Stimulated activated CD8-positive, alpha-beta memory T cell treated with anti-CD3 and anti-CD28 coated beads, Interleukin-12 subunit alpha, Interleukin-12 subunit beta, amount 100 ng/mL, for 1 hour (primary cell): ENCODE results near the gene SAG.
"Not testable (repeated sequence)": the region's sequence is repeated elsewhere in the genome, so short reads cannot be mapped to it uniquely, and the experiment has no call there.

Experiments used
- DNase-seq: peaks from one replicate; pipeline ENCODE4 v3.0.0-alpha.2; 2020; ENCODE audit warnings: low read depth

Gene SAG

DNA sequence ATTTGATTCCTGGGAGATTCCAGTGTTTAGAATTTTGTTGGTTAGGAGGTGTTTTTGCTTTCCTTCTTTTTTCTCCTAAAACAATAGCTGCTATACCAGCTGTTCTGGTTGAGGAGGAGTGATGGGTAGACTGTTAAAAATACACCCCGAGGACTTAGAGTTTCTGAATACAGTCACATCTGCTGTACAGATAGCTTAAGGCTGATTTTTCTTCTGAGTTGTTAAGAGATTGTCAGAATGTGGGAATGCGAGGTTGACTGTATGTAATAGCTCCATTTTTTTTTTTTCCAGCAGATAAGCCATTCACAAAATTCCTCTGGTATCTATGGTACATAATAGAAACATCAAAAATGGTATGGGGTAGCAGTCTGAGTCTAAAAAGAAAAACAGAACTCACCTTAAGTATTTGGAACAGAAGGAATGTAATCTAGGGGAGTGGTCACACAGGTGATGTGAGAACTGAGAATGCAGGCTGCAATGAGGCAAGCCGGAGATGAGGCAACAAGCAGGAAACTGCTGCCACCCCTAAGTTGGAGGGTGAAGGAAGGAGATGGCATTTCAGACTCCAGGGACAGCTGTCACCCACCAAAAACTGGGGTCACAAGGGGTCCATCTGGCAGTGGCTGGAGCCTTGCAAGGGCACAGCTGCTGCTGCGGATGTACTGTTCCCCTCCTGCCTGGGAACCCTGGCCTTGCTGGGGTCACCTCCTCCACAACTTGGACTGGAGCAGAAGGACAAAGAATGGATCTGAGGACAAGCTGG, 49.1 kb downstream of the SAG start:
- DNase-seq: no peak

DNA sequence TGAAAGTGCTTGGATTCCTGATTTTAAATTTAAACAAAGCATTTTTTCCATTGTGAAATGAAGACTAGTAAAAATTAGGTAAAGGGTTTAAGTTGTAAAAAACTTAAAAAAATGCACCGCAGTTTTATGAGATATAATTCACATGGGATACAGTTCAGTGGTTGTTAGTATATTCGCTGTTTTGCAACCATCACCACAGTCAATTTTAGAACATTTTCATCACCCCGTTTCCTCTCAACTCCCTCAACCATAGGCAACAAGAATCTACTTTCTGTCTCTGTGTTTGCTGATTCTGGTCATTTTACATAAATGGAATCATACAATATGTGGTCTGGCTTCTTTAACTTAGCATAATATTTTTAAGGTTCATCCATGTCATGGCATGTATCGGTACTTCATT, 50.7 kb downstream of the SAG start:
- DNase-seq: no peak

DNA sequence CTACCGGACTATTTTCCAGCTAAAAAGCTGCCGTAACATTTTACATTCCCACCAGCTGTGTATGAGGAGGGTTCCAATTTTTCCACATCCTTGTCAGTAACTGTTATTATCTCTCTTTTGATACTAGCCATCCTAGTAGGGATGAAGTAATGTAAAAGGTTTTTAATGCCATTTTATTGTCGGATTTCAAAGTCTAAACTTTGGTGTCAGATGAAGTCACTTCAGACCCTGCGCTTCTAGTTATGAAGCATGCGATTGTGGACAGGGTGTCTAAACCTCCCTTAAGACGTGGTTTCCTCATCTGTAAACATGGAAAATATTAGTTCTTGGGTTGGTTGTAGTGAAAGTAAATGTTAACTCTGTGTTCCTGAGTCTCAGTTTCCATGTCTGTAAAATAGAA, 51.3 kb downstream of the SAG start:
- no peak for DNase-seq

DNA sequence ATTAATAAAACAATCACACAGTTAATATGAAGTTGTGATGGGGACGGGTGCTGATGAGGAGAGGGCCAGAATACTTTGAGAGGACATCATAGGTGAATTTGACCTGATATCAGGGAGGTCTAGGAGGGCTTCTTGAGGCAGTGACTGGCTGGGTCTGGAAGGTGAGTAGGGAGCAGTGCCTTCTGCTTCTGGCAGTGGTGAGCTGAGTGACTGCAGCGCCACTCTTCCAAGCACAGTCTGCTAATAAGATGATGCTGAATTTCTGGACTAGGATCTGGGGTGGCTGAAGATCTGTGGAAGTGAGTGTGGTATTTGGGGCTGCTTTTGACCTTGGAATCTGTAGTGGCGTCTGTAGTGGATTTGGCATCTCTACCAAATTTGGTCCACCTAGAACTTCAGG, 52.2 kb downstream of the SAG start:
- DNase-seq: no peak

DNA sequence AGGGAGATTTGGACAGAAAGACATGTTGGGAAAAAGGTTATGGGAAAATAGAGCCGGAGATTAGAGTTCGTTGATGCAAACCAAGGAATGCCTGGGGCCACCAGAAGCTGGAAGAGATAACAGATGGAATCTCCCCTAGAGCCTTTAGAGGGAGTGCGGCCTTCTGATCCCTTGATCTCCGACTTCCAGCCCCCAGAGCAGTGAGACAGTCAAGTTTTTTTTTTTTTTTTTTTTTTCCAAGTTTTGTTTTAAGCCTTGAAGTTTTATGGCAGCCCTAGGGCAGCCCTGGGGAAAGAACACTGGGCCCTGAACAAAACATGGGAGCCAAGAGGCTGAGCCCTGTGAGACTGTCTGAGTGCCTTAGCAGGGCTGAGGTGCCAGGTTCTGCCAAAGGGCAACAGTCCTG, 53.2 kb downstream of the SAG start:
- no peak for DNase-seq

DNA sequence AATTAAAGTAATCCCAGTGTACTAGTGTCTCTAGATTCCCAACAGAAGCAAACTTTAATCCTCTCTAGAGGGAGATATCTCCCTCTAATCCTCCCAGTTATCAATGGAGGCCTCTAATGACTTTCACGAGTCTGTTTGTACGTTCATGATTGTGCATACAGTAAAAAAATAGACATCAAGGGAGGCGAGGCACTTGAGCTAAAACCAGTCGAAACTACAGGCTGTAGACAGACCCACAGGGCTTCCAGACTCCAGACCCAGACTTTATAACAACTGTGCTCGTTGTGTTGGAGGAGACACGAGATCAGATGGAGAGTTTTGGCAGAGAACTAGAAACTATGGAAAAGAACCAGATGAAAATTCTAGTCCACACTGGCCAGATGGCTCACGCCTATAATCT, 53.7 kb downstream of the SAG start:
- DNase-seq: no peak

DNA sequence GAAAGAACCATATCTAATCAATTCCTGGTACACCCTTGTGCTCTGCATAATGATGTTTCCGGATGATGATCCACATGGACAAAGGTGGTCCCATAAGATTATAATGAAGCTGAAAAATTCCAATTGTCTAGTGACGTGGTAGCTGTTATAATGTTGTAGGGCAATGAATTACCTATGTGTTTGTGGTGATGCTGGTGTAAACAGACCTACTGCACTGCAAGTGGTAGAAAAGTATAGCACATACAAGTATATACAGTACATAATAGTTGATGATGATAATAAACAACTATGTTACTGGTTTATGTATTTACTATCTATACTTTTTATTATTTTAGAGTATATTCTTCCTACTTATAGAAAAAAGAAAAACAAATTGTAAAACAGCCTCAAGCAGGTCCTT, 55.1 kb downstream of the SAG start:
- DNase-seq: no peak

DNA sequence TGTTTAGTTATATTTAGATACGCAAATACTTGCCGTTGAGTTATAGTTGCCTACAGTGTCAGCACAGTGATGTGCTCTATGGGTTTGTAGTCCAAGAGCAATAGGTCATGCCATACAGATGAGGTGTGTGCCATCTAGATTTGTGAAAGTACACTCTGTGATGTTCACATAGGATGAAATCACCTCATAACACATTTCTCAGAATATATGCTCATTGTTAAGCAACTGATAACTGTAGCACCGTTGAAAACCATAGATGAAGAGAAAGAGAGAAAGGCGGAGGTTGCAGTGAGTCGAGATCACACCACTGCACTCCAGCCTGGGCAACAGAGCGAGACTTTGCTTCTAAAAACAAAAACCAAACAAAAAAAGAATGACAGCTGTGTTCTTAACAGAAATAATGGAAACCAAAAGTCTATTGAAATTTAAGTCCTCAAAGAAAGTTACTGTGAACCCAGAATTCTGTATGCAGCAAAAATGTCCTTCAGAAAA, 56.2 kb downstream of the SAG start:
- no peak for DNase-seq

DNA sequence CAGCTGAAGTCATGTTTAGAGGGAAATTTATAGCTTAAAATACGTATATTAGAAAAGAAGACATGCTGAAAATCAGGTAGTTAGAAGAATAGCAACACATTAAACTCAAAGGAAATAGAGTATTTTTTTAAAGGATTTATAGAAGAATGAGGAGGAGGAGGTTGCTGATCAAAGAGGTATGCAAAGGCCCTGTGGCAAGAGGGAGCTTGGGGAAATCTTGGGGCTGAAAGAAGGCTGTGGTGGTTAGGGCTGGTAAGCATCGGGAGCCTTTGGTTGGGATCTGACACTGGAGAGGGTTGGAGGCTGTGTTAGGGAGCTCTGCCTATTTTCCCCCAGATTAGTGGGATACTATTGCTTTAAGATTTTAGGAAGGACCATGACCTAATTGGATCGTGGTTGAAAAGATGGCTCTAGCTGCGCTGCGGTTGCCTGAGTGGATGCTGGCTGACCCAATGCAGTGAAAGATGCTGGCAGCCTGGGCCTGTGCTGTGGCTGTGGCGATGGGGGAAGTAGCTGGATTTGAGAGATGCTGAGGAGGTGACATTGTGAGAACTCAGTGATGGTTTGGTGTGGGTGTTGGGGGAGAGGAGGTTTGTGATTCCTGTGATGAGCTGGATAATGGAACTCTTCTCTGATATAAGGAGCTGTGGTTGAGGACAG, 58.4 kb downstream of the SAG start:
- no peak for DNase-seq

DNA sequence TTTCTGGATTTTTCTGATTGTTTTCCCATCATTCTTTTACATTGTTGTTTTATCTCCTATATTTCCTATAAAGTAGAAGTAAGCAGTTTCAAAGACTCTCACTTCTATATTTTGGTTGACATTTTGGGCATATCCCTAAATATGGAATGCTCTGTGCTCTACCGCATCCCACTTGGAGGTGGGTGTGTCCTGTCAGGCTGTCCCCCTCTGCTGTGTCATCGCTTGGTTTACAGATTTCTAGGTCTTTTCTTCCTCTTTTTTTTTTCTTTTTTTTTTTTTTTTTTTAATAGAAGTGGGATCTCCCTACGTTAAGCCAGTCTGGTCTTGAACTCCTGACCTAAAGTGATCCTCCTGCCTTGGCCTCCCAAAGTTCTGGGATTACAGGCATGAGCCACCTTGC, 60.0 kb downstream of the SAG start:
- no peak for DNase-seq

DNA sequence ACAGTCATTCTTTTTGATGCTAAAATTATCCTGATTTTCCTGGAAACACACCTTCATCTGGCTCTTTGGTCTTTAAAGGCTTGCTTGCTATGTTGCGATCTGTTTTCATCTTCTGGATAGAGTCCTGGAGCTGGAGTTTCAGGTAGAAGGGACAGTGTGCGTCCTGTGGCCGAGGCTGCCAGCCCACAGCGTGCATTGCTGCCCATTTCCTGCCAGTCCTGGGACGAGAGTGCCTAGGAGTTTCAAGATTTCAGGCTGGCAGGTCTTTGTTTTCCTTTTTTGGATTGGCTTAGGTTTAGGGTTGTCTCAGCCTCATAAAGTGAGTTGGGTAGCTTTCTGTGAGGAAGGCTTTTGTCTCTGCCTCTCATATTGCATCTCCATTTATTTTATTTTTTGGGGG, 61.1 kb downstream of the SAG start:
- no peak for DNase-seq

DNA sequence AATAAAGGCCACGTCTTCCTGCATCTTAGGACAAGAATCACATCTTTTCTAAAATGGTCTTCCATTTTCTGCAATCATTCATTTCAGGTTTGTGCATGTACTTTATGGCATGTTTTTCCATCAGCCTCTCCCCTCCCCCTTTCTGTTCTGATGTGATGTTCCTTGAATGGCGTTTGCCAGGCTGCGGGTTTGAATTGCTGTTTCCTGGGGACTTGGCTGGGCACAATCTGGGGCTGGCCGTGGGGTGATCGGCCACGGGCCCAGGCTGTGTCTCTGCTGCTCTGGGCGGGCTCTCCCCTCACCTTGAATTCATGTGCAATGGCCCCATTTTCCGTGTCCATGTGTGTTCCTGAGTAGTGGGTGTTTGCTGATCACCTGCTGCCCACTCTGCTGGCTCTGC, 61.8 kb downstream of the SAG start:
- no peak for DNase-seq

DNA sequence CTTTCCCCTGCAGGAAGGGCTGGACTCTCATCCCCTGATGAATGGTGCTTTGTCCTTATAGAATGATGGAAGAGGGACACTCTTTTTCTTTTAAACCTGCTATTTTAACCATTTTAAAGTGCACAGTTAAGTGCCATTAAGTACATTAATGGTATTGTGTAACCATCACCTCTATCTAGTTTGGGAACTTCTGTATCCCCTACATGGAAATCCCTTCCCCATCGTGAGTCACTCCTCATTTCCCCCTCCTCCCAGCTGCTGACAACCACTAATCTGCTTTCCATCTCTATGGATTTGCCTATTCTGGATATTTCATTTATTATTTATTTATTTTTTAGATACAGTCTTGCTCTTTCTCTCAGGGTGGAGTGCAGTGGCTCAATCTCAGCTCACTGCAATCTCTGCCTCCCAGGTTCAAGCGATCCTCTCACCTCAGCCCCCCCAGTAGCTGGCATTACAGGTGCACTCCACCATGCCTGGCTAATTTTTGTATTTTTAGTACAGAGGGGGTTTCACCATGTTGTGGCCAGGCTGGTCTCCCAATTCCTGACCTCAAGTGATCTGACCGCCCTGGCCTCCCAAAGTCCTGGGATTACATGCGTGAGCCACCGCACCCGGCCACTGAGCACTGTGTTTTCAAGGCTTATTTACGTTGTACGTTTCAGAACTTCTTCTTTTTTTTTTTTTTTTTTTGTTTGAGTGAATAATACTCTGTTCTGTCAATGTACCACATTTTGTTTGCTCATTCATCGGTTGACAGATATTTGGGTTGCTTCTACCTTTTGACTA, 62.5 kb downstream of the SAG start:
- no peak for DNase-seq

DNA sequence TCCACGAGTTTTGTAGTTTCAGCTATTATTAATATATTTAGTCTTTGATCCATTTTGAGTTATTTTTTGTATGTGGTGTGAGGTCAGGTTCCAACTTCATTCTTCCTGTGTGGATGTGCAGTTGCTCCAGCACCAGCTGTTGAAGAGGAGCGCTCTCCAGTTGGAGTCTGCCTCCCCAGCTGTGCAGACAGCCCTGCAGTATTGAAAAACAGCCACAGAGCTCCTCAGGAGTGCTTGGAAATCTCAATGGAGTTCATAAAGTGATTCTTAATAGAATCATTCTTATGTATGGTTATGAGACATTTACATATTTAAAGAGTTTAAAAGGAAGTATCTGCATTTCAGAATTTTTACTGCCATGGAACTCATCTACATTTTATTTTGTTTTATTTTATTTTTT, 64.0 kb downstream of the SAG start:
- DNase-seq: no peak

DNA sequence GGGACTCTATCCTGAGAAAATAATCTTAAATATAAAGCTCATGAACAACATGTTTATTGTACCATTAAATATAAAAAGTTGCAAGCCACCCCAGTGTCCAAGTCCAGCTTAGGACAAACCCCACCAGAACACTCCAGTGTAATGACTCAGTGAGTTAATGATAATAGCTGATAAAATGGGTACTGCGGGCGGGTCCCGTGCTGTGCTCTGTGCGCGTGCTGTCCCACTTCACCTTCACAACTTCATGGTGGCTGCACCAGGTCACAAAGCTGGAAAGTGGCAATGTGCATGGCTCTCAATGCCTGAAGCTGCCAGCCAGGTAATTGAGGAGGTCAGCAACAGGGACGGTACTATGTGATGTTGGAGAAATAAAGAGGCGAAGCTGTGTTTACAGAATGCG, 65.2 kb downstream of the SAG start:
- no peak for DNase-seq

DNA sequence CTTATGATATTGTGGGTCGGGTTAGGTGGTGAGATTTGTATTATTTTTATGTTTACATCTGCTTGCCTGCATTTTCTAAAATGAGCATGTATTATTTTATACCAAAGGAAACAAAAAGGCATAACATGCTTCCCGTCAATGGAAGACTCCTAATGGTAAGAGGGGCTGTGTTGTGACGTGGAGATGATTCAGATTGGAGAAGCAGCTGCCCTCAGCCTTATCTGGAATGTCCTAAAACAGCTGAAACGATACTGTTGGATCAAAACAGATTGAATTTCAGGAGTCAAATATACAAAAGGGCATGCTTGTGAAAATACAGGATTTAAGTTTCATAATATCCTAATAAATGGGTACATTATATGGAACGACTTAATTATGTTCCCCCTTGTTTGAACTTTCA, 65.7 kb downstream of the SAG start:
- DNase-seq: no peak

DNA sequence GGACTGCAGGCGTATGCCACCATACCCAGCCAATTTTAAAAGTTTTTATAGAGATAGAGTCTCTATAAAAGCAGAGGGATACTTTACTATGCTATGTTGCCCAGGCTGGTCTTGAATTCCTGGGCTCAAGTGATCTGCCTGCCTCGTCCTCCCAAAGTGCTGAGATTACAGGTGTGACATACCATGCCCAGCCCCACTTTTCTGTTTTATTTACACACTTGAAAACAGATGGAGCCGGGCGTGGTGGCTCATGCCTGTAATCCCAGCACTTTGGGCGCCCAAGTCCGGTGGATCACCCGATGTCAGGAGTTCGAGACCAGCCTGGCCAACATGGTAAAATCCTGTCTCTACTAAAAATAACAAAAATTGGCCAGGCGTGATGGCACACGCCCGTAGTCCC, 67.2 kb downstream of the SAG start:
- DNase-seq: not testable (repeated sequence)

DNA sequence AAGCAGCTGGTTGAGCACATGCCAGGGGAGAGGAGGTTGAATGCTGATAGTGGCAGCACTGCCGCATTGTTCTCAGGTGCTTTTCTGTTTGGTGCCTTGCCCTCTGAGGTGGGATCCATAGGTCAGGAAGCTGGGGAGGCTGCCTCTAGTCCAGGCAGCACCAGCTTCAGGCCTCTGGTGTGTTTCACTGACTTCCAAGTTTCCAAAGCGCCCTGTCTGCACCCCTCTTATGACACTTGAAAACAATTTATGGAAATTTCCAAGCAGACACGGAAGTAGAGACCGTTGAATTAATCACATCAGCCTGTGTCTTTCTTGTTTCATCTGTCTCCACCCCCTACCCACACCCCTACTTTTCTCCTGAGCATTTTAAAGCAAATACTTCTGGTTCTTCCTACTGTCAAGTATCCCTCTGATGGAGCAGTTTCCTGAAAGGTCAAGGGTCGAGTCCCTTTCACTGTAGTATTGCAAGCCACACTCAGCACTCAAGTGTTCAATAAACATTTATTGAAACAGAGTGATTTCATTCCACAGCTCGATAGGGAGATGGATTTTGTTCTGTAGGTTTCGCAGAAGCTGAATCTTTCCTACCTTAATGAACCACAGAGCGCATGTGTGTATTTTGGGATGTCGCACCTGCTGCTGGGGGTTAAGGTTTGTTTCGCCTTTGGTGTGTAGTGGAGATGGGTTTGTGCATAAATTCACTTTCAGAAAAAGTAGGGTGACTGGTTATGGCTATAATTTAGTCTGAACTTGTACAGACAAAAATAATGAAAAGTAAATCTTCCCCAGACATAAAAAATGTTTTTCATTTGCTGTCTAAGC, 68.1 kb downstream of the SAG start:
- no peak for DNase-seq

DNA sequence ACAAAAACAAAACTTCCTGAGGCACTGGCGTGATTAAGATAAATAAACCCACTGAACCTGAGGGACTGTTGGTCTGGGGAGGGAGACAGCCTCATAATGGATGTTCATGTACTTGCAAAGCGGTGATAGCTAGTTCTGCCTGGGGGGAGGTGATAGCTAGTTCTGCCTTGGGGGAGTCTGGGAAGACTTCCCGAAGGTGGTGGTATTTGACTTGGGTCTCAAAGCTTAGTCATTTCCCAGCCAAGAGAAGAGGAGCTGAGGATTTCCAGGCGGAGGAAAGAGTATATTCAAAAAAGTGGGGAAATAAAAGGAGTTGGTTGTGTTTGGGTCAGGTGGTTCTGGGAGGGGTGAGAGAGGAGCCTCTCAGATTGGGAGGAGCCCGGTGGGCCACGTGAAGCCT, 71.4 kb downstream of the SAG start:
- no peak for DNase-seq

DNA sequence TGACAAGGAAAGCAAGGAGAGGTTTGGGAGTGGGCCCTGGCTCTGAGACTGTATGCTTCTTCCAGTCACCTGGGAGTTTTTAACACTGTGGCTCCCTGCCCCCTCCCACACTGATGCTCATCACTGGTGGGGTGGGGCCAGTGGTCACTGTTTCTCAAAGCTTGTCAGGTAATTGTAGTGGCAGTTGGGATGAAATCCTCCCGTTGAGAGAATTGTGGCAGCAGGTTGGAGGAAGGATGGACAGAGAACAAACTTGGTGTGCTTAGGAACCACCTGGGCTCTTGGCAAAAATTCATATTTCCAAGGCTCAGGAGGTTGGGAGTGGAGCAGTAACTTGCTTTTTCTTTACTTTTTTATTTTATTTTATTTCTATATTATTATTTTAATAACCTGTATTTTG, 71.8 kb downstream of the SAG start:
- no peak for DNase-seq

DNA sequence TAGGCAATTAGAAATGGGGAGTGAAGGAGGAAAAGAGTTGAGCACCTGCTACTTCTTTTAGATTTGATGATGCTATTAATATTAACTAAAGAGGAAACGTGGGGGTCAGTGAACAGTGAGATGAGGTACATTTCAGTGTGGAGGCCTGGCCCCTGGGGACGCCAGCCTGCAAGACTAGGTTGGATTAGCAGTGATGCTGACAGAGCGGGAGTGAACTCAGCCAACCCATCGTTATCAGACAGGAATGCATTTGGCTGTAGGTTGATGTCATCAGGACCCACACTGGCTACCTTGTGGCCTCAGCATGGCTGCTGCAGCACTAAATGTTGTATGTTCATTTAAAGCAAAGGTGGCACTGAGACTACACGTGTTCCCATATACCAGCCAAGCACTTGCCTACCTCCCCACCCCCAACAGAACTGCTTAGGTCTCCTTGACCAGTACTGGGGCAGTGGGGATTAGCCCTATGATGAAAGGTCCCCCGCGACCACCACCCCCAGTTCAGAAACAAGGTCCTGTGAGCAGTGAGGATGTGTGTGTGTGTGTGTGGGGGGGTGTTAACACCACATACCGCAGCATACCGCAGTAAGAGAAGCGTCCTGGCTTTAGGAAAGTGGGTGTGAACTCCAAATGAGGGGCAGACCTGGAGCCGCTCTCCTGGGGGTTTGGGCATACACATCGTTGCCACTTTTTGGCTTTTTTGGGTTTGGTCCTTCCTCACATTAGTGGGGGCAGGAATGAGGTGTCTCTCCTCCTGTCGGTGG, 72.7 kb downstream of the SAG start:
- no peak for DNase-seq
